ENCODE measurements around the gene BTD.
"Not testable (repeated sequence)": the region's sequence is repeated elsewhere in the genome, so short reads cannot be mapped to it uniquely, and the experiment has no call there.

DNA sequence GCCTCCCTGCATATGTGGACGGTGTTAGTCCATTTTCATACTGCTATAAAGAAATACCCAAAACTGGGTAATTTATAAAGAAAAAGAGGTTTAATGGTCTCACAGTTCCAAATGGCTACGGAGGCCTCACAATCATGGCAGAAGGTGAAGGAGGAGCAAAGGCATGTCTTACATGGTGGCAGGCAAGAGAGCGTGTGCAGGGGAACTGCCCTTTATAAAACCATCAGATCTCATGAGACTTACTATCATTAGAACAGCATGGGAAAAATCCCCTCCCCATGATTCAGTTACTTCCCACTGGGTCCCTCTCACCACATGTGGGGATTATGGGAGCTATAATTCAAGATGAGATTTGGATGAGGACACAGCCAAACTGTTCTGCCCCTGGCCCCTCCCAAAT, 1.3 kb downstream of the BTD start:
- TF ChIP-seq EZH2 (IDR thresholded peaks at IDR 0.05; ENCODE audit: borderline replicate concordance, low read depth, low read length, poor library complexity, severe bottlenecking); CTCF (conservative IDR thresholded peaks at IDR 0.05; ENCODE audit: low read depth, low read length): not testable (repeated sequence)

Measured in A673 (cell line).